ENCODE measurements around the gene ABHD17C.

- TF ChIP-seq CTCF (IDR thresholded peaks at IDR 0.05; ENCODE audit: insufficient read depth, low read length) (no peak), GABPA (IDR thresholded peaks at IDR 0.05; ENCODE audit: low read depth) (no peak), POLR2AphosphoS5 (IDR thresholded peaks at IDR 0.05; ENCODE audit: low read depth) (no peak)
Measured at GRCh38 chr15:80747317-80748053, 52.4 kb downstream of the ABHD17C start.
